SK-N-SH (cell line): ENCODE data around the gene PIGK. TPM values are rescaled to one million over a fixed set of nuclear protein-coding genes. Genes with fewer than 3 reads are reported as not detected.

ENCODE experiments used
- CTCF ChIA-PET: fragments of 300-600, 350-600 bp; formaldehyde crosslinking; extraction: SDS; loops from one replicate; lab custom pipeline; 2021; lab: Yijun Ruan, JAX
- POLR2A ChIA-PET: fragments of 350-600 bp; sonication (Branson Sonifier 250); formaldehyde crosslinking; extraction: SDS; loops from one replicate; lab custom pipeline; 2020; ENCODE audit warnings: antibody characterized with exemption, inconsistent platforms; lab: Yijun Ruan, JAX
- DNase-seq: peaks from one replicate; pipeline ENCODE4 v3.0.0; 2012
- H2AFZ ChIP-seq: fragments of 200-600 bp; sonication (generic); 2 replicates; pipeline ENCODE4 v1.8.1; 2016; ENCODE audit warnings: antibody characterized with exemption, mild to moderate bottlenecking, low read depth
- H3F3A ChIP-seq: fragments of 200-600 bp; sonication (generic); replicated peaks from 2 replicates; pipeline ENCODE3; 2016; ENCODE audit warnings: antibody characterized with exemption, mild to moderate bottlenecking; ENCODE audit not compliant: insufficient read depth
- H3K27ac ChIP-seq, 2 experiments: fragments of 200-500 bp in 1 of 2; fragments of 200-600 bp in 1 of 2; sonication (Bioruptor generic) in 1 of 2; sonication (generic), shearing (Covaris generic) in 1 of 2; 2 replicates each; pipeline versions ENCODE4 v1.5.1 to v1.6.1; 2014 to 2016; ENCODE audit warnings: low read depth in 2 of 2, inconsistent platforms in 1 of 2, low read length in 1 of 2, mild to moderate bottlenecking in 1 of 2, mixed read lengths in 1 of 2
- H3K27me3 ChIP-seq: fragments of 200-600 bp; sonication (generic), shearing (Covaris generic); 2 replicates; pipeline ENCODE4 v1.6.1; 2016; ENCODE audit warnings: mixed run types; ENCODE audit not compliant: insufficient read depth
- H3K36me3 ChIP-seq, 2 experiments: fragments of 200-500 bp in 1 of 2; fragments of 200-600 bp in 1 of 2; sonication (Bioruptor generic) in 1 of 2; sonication (generic) in 1 of 2; replicated peaks in 1 of 2; 2 replicates each; pipeline versions ENCODE3 to v1.5.1; 2014 to 2016; ENCODE audit warnings: low read length in 1 of 2, mild to moderate bottlenecking in 1 of 2; ENCODE audit not compliant: insufficient read depth in 2 of 2, control insufficient read depth in 1 of 2
- H3K4me1 ChIP-seq, 2 experiments: fragments of 200-500 bp in 1 of 2; fragments of 200-600 bp in 1 of 2; sonication (Bioruptor generic) in 1 of 2; sonication (generic), shearing (Covaris generic) in 1 of 2; 2 replicates each; pipeline versions ENCODE4 v1.5.1 to v1.6.1; 2014 to 2016; ENCODE audit warnings: low read depth in 1 of 2, low read length in 1 of 2, mixed run types in 1 of 2; ENCODE audit not compliant: insufficient read depth in 2 of 2, control insufficient read depth in 1 of 2
- H3K4me2 ChIP-seq: fragments of 200-600 bp; sonication (generic), shearing (Covaris generic); 2 replicates; pipeline ENCODE4 v1.6.1; 2017; ENCODE audit warnings: mixed run types
- H3K4me3 ChIP-seq, 2 experiments: fragments of 200-500 bp in 1 of 2; fragments of 200-600 bp in 1 of 2; sonication (Bioruptor generic) in 1 of 2; sonication (generic), shearing (Covaris generic) in 1 of 2; 2 replicates each; pipeline versions ENCODE4 v1.5.1 to v1.8.1; 2014 to 2016; ENCODE audit warnings: low read depth in 2 of 2, inconsistent platforms in 1 of 2, low read length in 1 of 2, mild to moderate bottlenecking in 1 of 2, mixed read lengths in 1 of 2, moderate library complexity in 1 of 2
- H3K79me2 ChIP-seq: fragments of 200-600 bp; sonication (generic); 2 replicates; pipeline ENCODE4 v1.8.1; 2017; ENCODE audit warnings: mild to moderate bottlenecking; ENCODE audit not compliant: insufficient read depth
- H3K9ac ChIP-seq: fragments of 200-600 bp; sonication (generic); 2 replicates; pipeline ENCODE4 v1.6.1; 2017; ENCODE audit warnings: mixed run types
- H3K9me2 ChIP-seq: fragments of 200-600 bp; sonication (generic); 2 replicates; pipeline ENCODE4 v1.6.1; 2017; ENCODE audit warnings: mixed run types
- H3K9me3 ChIP-seq: fragments of 200-600 bp; sonication (generic); 2 replicates; pipeline ENCODE4 v1.6.1; 2017; ENCODE audit warnings: mixed run types, mild to moderate bottlenecking, moderate library complexity
- H4K20me1 ChIP-seq: fragments of 200-600 bp; sonication (generic); 2 replicates; pipeline ENCODE4 v1.6.1; 2017; ENCODE audit warnings: mild to moderate bottlenecking, mixed run types; ENCODE audit not compliant: insufficient read depth
- CHD2 ChIP-seq: fragments of 150-350 bp; IDR thresholded peaks from 2 replicates; pipeline ENCODE4 v1.6.1; 2018; ENCODE audit warnings: low read length; ENCODE audit not compliant: partially characterized antibody
- EP300 ChIP-seq, 2 experiments: IDR thresholded peaks; 2 replicates each; pipeline versions ENCODE4 v1.4.0 to v1.6.1; 2012; ENCODE audit warnings: borderline replicate concordance in 1 of 2, low read depth in 1 of 2, low read length in 1 of 2
- EZH2phosphoT487 ChIP-seq: fragments of 200-600 bp; sonication (generic); IDR thresholded peaks from 2 replicates; pipeline ENCODE4 v1.6.1; 2017; ENCODE audit warnings: low read depth, mixed run types, mild to moderate bottlenecking, antibody characterized with exemption, moderate library complexity, borderline replicate concordance
- FOSL2 ChIP-seq: IDR thresholded peaks from 2 replicates; pipeline ENCODE4 v1.4.0; 2012; ENCODE audit warnings: low read depth, mild to moderate bottlenecking, moderate library complexity, borderline replicate concordance
- FOXM1 ChIP-seq: IDR thresholded peaks from 2 replicates; pipeline ENCODE4 v1.4.0; 2012; ENCODE audit warnings: low read depth, mild to moderate bottlenecking
- GABPA ChIP-seq: IDR thresholded peaks from 2 replicates; pipeline ENCODE4 v1.4.0; 2012; ENCODE audit warnings: low read depth, mild to moderate bottlenecking
- JUND ChIP-seq: IDR thresholded peaks from 2 replicates; pipeline ENCODE4 v1.4.0; 2012
- MXI1 ChIP-seq: IDR thresholded peaks from 2 replicates; pipeline ENCODE4 v1.6.1; 2012; ENCODE audit warnings: mild to moderate bottlenecking, low read depth, low read length, improper control_type of control experiment
- NFIC ChIP-seq: IDR thresholded peaks from 2 replicates; pipeline ENCODE4 v1.4.0; 2012; ENCODE audit warnings: borderline replicate concordance
- POLR2AphosphoS5 ChIP-seq: IDR thresholded peaks from 2 replicates; pipeline ENCODE4 v1.6.1; 2012; ENCODE audit warnings: low read depth, low read length
- RAD21 ChIP-seq: IDR thresholded peaks from 2 replicates; pipeline ENCODE4 v1.6.1; 2012; ENCODE audit warnings: mild to moderate bottlenecking, low read length
- RCOR1 ChIP-seq: fragments of 150-350 bp; IDR thresholded peaks from 2 replicates; pipeline ENCODE4 v1.6.1; 2017; ENCODE audit warnings: antibody characterized with exemption, low read length
- RXRA ChIP-seq: IDR thresholded peaks from 2 replicates; pipeline ENCODE4 v1.4.0; 2012; ENCODE audit warnings: low read depth, mild to moderate bottlenecking, borderline replicate concordance
- SIN3A ChIP-seq: IDR thresholded peaks from 2 replicates; pipeline ENCODE4 v1.6.1; 2012; ENCODE audit warnings: low read depth, mild to moderate bottlenecking, low read length, moderate library complexity, borderline replicate concordance
- SMC3 ChIP-seq: IDR thresholded peaks from 2 replicates; pipeline ENCODE4 v1.6.1; 2012; ENCODE audit warnings: low read depth, low read length, improper control_type of control experiment
- TAF1 ChIP-seq: IDR thresholded peaks from 2 replicates; pipeline ENCODE4 v1.6.1; 2012; ENCODE audit warnings: low read depth, mild to moderate bottlenecking, low read length, moderate library complexity, borderline replicate concordance
- TCF12 ChIP-seq: IDR thresholded peaks from 2 replicates; pipeline ENCODE4 v1.4.0; 2012
- YY1 ChIP-seq: IDR thresholded peaks from 2 replicates; pipeline ENCODE4 v1.4.0; 2012; ENCODE audit warnings: low read depth, mild to moderate bottlenecking
- WGBS: methylation state at CpG from one replicate; pipeline ENCODE4 v1.1.6; 2017; ENCODE audit warnings: low lambda C conversion rate; 5-methylcytosine and 5-hydroxymethylcytosine counted together
- polyA plus RNA-seq, 3 experiments: library from polyadenylated mRNA; depleted of rRNA; stranded (reverse); fragments of >200 nt; gene quantifications; 2 replicates each; pipeline ENCODE4 v1.2.3, GENCODE V29; 2012
- TF ChIP-seq, protein P1 (sequence below): IDR thresholded peaks from 2 replicates; pipeline ENCODE4 v1.4.0; 2012; ENCODE audit warnings: low read depth, borderline replicate concordance
- TF ChIP-seq, protein P2 (sequence below): fragments of 150-350 bp; IDR thresholded peaks from 2 replicates; pipeline ENCODE4 v1.6.1; 2016; ENCODE audit warnings: mild to moderate bottlenecking, low read depth, low read length
- TF ChIP-seq, protein P3 (sequence below): IDR thresholded peaks from 2 replicates; pipeline ENCODE4; 2012
- TF ChIP-seq, protein P4 (sequence below): fragments of 150-350 bp; IDR thresholded peaks from 2 replicates; pipeline ENCODE4 v1.6.1; 2017; ENCODE audit warnings: antibody characterized with exemption, low read length, low read depth, borderline replicate concordance
- TF ChIP-seq, protein P5 (sequence below): IDR thresholded peaks from 2 replicates; pipeline ENCODE4 v1.6.1; 2012; ENCODE audit warnings: mild to moderate bottlenecking, low read depth, low read length, moderate library complexity

PIGK gene
- polyA plus RNA-seq, 1 of the 3 experiments (the other 2 are of a cell fraction) = 11.5 TPM

DNA sequence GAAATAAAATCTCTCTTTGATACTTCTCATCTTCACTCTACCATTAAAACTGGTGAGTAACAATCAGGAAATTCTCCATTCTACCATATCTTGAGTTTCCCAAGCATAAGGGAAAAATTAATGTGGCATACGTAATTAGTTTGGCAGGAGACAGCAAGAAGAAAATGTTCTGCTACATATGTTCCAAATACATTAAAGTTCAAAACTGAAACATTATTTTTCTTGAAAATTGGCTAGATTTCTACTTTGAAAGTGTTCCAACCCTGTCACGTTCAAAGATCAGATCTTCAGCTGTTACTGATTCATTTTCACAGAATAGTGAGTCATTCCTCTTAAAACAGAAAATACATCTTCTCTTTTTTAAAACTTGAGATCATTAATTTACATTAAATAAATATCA lies 48.5 kb downstream of the PIGK start:
- Histone ChIP-seq H3F3A (peaks cover 20% of the 10 kb centered on the region), H3K9ac (no peak overlapping the region), H3K9me2 (no peaks in the 10 kb centered on the region), H3K4me2 (no peak overlapping the region), H3K4me1 (no peaks in the 10 kb centered on the region; a peak in 1 of 4 replicates), H4K20me1 (no peaks in the 10 kb centered on the region), H3K9me3 (peaks cover 13% of the 10 kb centered on the region), H3K27ac (peak overlapping the region in 1 of 2 experiments; percentile 60; a peak in 2 of 4 replicates), H3K79me2 (no peaks in the 10 kb centered on the region), H2AFZ (no peak overlapping the region), H3K27me3 (no peaks in the 10 kb centered on the region), H3K36me3 (peaks cover 0 to 6% of the 10 kb centered on the region in 2 experiments), H3K4me3 (no peak overlapping the region)
- DNase-seq = no peak
- WGBS = 28% methylated on average over 2 of the region's 2 CpGs
- POLR2A ChIA-PET = no interaction called here
- TF ChIP-seq POLR2AphosphoS5 (no peak), NFIC (peak; percentile 36; the same call in 1 of the 2 replicates), SIN3A (no peak), RXRA (no peak), FOXM1 (no peak), EZH2phosphoT487 (no peak), TAF1 (no peak), JUND (peak; percentile 53), FOSL2 (peak; percentile 37; the same call in 1 of the 2 replicates), YY1 (no peak), RCOR1 (no peak), RAD21 (no peak), CHD2 (no peak), GABPA (no peak), SMC3 (no peak), MXI1 (no peak), EP300 (IDR thresholded peaks at IDR 0.05; ENCODE audit: borderline replicate concordance in 1 of 2, low read depth in 1 of 2, low read length in 1 of 2) (no peak), TCF12 (peak; percentile 55)
- TF ChIP-seq, protein P1, sequence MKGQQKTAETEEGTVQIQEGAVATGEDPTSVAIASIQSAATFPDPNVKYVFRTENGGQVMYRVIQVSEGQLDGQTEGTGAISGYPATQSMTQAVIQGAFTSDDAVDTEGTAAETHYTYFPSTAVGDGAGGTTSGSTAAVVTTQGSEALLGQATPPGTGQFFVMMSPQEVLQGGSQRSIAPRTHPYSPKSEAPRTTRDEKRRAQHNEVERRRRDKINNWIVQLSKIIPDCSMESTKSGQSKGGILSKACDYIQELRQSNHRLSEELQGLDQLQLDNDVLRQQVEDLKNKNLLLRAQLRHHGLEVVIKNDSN = no peak
- TF ChIP-seq, protein P2, sequence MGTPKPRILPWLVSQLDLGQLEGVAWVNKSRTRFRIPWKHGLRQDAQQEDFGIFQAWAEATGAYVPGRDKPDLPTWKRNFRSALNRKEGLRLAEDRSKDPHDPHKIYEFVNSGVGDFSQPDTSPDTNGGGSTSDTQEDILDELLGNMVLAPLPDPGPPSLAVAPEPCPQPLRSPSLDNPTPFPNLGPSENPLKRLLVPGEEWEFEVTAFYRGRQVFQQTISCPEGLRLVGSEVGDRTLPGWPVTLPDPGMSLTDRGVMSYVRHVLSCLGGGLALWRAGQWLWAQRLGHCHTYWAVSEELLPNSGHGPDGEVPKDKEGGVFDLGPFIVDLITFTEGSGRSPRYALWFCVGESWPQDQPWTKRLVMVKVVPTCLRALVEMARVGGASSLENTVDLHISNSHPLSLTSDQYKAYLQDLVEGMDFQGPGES = no peak
- TF ChIP-seq, protein P3, sequence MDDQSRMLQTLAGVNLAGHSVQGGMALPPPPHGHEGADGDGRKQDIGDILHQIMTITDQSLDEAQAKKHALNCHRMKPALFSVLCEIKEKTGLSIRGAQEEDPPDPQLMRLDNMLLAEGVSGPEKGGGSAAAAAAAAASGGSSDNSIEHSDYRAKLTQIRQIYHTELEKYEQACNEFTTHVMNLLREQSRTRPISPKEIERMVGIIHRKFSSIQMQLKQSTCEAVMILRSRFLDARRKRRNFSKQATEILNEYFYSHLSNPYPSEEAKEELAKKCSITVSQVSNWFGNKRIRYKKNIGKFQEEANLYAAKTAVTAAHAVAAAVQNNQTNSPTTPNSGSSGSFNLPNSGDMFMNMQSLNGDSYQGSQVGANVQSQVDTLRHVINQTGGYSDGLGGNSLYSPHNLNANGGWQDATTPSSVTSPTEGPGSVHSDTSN = peak; percentile 41; the same call in 1 of the 2 replicates
- TF ChIP-seq, protein P4, sequence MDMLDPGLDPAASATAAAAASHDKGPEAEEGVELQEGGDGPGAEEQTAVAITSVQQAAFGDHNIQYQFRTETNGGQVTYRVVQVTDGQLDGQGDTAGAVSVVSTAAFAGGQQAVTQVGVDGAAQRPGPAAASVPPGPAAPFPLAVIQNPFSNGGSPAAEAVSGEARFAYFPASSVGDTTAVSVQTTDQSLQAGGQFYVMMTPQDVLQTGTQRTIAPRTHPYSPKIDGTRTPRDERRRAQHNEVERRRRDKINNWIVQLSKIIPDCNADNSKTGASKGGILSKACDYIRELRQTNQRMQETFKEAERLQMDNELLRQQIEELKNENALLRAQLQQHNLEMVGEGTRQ = no peak
- TF ChIP-seq, protein P5, sequence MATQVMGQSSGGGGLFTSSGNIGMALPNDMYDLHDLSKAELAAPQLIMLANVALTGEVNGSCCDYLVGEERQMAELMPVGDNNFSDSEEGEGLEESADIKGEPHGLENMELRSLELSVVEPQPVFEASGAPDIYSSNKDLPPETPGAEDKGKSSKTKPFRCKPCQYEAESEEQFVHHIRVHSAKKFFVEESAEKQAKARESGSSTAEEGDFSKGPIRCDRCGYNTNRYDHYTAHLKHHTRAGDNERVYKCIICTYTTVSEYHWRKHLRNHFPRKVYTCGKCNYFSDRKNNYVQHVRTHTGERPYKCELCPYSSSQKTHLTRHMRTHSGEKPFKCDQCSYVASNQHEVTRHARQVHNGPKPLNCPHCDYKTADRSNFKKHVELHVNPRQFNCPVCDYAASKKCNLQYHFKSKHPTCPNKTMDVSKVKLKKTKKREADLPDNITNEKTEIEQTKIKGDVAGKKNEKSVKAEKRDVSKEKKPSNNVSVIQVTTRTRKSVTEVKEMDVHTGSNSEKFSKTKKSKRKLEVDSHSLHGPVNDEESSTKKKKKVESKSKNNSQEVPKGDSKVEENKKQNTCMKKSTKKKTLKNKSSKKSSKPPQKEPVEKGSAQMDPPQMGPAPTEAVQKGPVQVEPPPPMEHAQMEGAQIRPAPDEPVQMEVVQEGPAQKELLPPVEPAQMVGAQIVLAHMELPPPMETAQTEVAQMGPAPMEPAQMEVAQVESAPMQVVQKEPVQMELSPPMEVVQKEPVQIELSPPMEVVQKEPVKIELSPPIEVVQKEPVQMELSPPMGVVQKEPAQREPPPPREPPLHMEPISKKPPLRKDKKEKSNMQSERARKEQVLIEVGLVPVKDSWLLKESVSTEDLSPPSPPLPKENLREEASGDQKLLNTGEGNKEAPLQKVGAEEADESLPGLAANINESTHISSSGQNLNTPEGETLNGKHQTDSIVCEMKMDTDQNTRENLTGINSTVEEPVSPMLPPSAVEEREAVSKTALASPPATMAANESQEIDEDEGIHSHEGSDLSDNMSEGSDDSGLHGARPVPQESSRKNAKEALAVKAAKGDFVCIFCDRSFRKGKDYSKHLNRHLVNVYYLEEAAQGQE = no peak
- CTCF ChIA-PET = no interaction called here
